HG03060 (cell line): ENCODE results near the gene EXOC7.
A peak's percentile ranks its signal among the peaks of the same experiment; 100 is the strongest.
"Not testable (repeated sequence)": the region's sequence is repeated elsewhere in the genome, so short reads cannot be mapped to it uniquely, and the experiment has no call there.

ENCODE experiments used
- ATAC-seq: cut with Tn5 transposase; IDR thresholded peaks from one replicate; pipeline ENCODE4 v1.9.1; 2021; ENCODE audit warnings: low read depth, moderate number of reproducible peaks; ENCODE audit not compliant: unreplicated experiment

Gene EXOC7

DNA sequence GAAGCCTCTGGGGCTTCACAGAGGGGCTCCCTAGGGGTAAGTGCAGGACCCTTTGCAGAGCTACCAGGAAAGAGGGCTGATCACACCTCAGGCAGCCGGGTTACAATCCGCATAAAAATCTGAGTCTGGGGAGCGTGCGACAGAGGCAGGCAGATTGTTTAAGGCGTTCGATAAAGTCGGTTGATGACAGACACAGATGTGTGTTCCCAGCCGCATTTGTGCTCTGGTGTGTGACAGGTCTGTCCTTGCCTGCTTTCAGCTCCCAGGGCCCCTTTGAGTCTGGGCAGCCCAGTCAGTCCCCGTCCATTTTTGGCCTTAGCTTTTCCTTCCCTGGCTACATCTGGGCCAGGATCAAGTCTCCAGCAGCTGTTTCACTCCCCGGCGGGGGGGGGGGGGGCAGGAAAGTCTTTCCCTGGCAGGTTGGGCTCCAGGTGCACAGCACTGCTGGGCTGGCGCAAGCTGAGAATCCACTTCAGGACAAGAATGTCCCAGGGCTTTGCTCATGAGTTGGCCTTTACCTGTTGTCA lies 25.9 kb downstream of the EXOC7 start:
- ATAC-seq, result no peak

DNA sequence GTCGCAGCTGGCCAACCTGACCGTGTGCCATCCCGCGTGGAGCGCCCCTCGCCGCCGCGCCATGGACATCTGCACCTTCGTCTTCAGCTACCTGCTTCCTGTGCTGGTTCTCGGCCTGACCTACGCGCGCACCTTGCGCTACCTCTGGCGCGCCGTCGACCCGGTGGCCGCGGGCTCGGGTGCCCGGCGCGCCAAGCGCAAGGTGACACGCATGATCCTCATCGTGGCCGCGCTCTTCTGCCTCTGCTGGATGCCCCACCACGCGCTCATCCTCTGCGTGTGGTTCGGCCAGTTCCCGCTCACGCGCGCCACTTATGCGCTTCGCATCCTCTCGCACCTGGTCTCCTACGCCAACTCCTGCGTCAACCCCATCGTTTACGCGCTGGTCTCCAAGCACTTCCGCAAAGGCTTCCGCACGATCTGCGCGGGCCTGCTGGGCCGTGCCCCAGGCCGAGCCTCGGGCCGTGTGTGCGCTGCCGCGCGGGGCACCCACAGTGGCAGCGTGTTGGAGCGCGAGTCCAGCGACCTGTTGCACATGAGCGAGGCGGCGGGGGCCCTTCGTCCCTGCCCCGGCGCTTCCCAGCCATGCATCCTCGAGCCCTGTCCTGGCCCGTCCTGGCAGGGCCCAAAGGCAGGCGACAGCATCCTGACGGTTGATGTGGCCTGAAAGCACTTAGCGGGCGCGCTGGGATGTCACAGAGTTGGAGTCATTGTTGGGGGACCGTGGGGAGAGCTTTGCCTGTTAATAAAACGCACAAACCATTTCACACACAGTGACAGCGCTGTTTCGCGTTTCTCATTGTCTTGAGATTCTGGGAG lies 26.6 kb downstream of the EXOC7 start:
- no peak for ATAC-seq

DNA sequence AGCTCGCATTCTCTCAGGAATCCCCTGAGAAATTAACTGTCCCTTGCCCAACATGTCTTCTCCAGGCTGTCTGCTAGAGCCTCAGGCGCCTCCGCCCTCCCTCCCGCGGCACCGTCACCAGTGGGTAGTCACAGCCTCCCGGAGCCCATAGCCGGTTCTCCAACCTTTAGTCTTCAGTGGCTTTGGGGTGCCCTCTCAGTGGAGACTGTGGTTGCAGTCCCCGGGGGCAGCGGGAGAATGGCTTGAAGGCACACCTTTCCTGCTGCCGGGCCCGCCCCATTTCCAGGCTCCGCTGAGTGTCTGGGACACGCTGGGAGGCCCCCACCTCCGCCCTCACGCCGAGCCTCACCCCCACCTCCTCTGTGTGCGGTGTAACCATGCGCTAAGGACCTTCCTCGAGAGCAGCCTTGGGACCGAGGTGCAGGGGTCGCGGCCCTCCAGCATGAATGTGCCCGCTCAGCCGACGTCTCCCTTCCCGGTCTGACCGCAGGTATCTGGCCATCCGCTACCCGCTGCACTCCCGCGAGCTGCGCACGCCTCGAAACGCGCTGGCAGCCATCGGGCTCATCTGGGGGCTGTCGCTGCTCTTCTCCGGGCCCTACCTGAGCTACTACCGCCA lies 27.3 kb downstream of the EXOC7 start:
- ATAC-seq, result no peak

DNA sequence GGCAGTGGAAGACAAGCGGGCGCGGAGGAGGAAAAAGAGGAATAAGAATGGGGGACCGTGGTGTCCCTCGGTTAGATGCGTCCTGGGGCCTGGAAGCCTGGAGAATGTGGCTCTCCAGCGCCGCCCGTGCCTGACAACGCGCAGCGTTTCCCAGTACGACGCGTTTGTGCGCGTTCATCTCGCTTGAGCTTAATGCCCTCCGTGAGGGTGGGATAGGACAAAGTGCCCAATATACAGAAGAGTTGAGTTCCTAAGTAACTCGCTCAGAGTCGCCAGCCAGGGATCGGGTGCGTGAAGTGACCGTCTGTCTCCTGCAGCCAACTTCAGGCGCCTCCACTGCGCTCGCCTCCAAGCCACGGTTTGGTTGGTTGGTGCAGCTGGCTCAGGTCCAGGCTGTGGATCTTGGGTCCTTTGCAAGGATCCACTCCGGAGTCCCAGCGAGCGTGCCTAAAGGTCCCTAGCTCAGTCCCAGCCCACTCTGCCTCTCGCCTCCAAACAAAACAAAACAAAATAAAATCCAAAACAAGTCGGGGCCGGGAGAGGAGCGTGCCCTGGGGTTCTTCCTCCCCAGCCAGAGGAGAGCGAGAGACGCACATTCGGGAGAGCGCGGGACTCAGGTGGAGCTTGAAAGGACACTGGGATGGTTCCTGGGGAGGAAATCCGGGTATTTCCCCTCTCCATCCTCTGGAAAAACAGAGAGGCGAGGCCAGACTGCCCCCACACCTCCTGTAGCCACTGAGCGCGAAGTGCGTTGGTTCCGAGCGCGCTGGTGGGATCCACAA lies 28.0 kb downstream of the EXOC7 start:
- ATAC-seq, result no peak

DNA sequence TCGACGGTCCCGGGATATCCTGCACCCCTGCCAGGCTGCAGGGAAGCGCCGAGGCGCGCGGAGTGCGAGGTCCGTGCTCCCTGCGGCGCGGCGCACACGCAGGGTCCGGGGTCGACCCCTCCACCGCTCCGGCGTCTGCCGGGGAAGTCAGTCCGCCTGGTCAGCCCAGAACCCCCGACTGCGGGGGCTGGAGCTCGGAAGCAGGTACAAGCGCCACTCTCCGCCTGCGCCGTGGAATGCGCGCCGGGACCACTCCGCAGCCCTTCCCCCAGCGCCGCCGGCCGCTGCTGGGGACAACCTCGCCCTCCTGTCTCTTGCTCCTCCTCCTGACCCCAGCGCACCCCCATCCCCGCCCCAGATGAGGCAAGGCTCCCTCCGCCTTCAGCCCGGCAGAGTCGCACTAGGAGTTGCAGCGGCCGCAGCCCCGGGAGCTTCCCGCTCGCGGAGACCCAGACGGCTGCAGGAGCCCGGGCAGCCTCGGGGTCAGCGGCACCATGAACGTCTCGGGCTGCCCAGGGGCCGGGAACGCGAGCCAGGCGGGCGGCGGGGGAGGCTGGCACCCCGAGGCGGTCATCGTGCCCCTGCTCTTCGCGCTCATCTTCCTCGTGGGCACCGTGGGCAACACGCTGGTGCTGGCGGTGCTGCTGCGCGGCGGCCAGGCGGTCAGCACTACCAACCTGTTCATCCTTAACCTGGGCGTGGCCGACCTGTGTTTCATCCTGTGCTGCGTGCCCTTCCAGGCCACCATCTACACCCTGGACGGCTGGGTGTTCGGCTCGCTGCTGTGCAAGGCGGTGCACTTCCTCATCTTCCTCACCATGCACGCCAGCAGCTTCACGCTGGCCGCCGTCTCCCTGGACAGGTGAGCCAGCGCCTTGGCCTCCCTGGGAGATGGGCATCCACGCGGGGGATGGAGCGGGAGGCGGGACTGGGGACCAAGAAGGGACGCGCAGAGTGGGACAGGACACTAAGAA lies 28.9 kb downstream of the EXOC7 start, which contains the start of gene GALR2:
TSS of gene GALR2 (plus strand) at position 392 of the 974 bp plus-strand sequence. CDS start at position 495, 103 bp downstream.
- no peak for ATAC-seq

DNA sequence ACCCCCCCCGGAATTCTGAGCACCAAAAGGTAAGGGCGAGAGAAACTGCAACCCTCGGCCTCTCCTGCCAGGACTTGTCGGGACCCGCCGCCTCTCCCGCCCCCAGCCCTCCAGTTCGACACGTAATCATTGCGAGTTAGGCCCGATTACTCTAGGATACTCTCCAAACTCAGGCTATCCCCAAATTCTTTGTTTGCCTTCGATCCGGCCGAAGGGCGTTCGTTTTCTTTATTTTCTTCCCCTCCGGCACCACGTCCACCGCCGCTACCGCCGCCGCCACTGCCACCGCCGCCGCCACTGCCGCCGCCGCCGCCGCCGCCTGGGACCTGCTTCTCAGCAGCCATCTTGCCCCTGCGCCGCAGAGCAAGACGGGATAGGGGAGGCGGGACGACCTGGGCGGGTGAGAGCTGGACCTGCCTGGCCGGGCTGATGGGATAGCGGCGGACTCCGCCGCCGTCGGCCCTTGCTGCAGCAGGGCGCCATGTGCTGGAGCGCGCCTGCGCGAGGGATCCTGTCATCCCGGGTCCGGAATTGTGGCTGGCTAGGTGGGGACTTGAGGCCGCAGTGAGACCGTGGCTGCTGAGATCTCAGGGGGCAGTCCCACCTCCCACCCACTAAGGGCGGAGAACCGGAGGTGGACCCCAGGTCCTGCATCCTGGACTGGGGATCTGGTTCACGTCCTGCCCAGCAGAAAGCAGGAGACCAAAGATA lies 31.3 kb downstream of the EXOC7 start, which contains the start of gene SRP68:
TSS of gene SRP68 (minus strand) at position 370 of the 711 bp plus-strand sequence. CDS start at position 344, 26 bp downstream.
- ATAC-seq, result peak; percentile 42

DNA sequence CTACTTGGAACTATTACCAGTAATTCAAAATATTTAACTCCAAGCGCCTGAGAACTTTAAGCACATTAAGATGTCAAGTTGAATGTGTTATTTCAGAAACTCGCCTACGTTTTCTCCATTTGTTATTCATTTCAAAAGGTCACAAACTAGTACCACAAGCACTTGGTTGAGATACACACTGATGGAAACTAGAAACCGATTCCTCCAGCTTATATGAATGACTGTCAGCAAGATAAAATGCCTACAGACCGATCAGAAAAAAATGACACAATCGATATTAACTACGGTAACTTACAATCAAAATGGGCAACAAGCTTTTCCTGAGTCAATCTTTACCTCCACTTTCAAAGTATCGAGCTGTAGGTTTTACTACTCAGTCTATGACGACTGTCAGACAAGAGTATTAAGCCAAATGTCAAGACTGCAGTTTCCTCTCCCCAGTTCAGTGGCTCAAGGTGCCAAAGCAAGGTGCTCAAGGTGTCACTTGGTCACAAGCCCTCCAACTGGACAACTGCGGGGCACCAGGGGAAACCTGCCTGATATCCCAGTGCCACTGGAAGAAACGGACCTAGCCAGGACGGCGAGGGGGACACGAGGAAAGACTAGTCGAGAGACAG lies 31.9 kb downstream of the EXOC7 start:
- ATAC-seq, result no peak

DNA sequence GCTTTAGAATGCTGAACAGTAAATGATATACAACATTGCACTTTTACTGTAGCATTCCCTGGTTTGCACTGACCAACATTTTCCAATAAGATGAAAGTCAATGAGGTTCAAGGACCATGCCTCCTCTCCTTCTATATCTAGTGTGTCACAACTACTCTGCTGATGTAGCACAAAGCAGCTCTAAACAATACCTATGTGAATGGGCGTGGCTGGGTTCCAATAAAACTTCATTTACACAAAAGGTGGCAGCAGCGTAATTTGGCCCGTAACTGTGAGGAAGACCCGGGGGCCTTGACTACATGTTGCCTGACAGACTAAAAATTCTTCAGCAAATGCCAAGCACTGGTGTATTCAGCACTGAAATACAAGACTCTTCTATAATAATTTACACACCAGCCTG lies 37.8 kb downstream of the EXOC7 start:
- ATAC-seq, result no peak

DNA sequence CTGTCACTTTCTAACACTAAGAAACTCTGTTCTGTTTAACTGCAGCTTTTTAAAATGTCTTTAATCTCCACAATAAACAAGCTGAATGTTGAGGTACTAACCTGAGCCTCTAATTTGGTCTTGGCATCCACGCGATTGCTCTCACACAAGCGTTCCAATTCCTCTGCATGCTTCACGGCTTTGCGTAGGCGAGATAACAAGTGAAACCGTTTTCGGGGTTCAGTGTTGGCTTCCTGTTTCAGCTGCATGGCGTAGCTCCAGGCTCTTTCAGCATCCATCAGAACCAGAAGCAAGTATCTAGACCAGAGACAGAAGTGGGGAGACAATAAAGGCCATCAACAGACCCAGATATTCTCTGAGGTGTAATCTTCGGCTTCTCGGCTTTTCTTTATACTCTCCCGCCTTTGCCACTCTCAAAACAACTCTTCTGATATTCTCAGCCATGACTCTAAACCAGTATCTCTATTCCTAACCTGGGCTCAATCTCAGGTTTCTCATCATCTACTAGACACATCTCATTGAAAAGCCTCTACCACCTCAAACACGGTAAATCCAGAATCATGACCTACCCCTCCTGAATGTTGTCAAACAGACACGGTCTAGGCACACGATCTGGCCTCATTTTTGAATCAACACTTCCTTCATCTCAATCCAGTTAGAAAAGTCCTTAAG lies 39.6 kb downstream of the EXOC7 start:
- no peak for ATAC-seq

DNA sequence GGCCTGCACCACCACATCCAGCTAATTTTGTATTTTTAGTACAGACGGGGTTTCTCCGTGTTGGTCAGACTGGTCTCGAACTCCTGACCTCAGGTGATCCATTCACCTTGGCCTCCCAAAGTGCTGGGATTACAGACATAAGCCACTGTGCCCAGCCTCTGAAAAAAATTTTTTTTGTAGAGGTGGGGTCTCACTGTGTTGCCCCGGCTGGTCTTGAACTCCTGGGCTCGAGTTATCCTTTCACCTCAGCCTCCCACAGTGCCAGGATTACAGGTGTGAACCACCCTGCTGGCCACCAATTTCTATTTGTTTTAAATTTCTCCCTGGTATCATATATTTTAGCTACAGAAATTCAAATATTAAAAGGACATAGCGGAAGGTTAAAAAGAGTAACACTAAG lies 45.3 kb downstream of the EXOC7 start:
- not testable (repeated sequence) for ATAC-seq

DNA sequence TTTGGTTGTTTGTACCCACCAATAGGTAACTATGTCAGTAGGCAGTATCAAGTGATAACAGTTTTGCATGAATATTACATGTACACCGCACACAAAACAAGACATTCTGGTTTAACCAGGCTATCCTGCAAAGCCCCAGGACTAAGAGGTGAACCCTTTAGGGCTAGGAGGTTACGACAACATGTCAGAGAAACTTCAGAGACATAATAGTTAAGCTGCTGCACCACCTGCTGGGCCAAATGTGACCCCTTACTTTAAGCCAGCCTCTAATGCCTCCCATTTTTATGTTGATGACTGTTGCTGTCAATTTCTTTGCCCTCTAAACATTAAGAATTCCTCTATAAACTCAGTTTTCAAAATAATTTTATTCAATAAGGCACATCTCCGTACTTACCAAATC lies 46.7 kb downstream of the EXOC7 start:
- ATAC-seq, result no peak

DNA sequence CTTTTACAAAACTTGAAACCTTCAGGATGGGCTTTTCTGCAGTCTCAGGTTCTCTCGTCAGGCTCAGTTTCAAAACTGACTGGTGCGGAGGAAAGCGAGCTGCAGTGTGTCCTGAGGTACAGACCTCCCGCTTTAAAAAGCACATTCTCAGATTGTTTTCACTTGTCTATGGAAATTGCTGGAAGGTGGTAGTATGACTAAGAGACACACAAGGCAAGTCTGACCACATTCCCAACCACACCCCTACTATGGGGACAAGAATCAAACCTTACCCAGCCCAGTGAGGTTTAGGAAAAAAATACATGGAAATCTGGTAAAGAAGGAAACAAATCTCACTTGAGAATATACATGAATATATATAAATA lies 49.5 kb downstream of the EXOC7 start:
- no peak for ATAC-seq

DNA sequence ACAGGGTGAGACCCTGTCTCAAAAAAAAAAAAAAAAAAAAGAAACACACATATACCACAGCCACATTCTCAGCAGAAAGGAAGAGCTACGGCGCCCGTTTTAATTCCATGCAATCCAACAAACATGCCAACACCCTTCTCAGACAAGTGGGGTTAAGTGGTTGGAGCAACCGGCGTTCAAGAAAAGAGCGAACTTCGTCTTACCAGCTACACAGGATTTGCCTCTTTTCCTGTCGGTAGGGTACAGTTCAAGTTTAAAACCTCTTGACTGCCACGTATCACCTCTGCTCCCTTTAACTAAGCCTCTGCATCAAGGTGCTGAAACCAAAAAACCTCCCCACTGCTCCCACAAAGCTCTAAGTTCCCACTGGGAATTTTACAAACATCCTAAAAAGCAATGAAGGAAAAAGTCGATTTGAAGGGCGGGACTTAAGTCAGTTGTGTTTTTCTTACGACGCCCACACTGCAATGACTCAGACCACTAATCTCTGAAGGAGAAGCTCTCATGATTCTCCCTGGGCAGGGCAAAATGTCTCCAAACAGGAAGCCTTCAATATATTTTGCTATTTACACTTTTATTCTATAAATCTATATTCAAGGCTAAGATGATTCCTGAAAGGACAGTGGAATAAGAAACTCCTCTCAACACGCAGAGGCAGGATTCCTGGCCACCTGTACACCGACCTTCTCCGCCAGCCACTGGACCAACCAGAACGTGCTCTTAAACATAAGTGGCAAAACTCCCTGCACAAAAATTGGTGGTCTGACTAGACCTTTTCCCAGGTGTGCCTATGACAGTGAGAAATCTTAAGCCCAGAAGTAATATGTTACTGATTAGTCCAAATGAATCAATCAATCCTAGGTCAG lies 50.1 kb downstream of the EXOC7 start:
- ATAC-seq, result no peak

DNA sequence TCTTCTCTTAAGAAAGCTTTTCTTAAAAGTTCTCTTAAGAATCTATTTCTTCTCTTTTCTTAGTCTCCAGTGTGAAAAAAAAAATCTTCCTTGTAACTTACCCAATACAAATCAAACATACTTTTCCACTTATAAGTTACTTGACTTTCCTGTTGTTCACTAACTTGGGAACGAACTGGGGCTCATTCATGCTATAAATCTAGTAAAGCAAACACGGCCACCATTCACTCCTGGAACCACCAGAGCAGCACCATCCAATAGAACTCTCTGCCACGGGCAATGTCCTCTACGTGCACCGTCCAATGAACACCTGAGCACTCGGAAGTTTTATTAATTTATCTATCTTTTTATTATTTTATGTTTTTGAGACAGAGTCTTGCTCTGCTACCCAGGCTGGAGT lies 52.0 kb downstream of the EXOC7 start:
- no peak for ATAC-seq

DNA sequence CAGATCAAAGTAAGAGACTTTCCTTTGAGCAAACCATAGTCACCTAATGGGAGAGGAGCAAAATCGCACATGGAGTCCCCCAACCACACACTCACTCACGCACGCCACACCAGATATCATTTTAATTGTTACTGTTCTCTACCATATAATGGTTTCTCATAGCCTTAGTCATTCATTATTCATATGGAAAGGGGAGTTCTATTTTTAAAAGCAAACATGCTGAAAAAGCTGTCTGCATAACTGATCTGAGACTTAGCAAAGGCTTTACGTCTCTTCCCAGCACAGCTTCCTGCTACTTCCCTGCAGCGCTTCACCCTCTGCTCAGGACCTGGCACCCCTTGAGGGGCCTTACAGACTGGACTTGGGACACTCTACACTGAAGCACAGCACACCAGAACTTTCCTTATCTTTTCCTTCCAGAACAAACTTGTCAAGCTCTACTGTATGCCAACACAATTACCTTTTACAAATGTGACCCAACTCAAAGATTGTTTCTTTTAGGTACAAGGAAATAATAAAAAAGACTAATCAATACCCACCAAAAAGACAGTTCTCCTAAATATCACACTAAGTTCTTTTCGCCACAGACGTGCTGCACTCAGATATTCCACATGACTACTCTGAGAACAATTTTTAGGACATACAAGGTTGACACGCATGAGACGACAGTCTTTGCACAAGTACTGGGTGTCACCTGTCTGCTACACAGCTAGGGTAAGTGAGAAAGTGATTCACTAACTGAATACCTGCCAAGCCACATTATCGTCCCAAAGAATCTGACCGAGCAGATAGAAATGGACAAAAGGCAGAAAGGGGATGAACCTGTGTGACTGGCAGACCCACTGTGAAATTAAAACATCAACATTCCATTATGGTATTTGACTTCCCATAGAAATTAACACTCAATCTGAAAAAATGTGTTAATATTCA lies 52.8 kb downstream of the EXOC7 start:
- no peak for ATAC-seq

DNA sequence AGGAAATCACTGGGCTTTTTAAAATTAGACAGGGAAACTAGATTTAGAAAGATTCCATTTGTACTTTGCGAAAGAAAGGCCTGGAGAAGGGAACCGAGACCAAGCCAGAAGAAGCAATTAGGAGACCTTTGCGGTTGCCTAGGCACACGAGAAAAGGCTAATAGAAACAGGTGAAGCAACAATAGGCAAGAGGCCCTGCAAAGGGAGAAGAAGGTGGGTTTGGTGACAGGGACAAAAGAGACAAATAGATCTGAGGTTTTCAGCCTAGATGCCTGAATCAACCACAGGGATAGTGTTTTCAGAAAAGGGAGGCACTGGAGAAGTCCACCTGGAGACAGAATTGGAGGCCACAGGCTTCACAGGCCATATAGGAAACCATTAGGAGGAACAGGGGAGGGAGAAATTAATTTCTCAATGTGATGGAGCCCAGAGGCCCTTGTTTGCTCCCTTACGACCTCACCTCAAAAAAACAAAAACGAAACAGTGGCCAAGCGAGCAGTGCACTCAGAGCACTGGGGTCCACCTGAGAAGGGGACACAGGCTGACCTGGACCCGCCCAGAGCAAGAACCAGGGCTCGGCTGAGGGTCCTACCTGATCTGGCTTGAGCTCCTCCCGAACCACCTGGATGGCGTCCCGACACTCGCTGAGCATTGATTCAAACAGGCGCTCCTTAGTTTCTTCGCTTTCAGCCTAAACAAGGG lies 53.6 kb downstream of the EXOC7 start:
- ATAC-seq, result no peak
